ENCODE measurements around the gene MBD4. TPM values are rescaled to one million over a fixed set of nuclear protein-coding genes. Genes with fewer than 3 reads are reported as not detected.
A peak's percentile ranks its signal among the peaks of the same experiment; 100 is the strongest.

Gene MBD4
- total RNA-seq, 1 experiment from 2014 or later, result 40.1 TPM

- H2BK12ac ChIP-seq (ENCODE audit: insufficient read length, low read depth, low read length), result no peak overlapping the region
- H3K9me3 Mint-ChIP-seq, result no peaks in the 10 kb centered on the region
These were observed 956 bp upstream of the MBD4 start for GRCh38 chr3:129440618-129441190.

More at GRCh38 chr3:129440618-129441190, 956 bp upstream of the MBD4 start:
- H3K4ac ChIP-seq (ENCODE audit: low read depth, low read length), result no peak overlapping the region
- H3K23me2 ChIP-seq (ENCODE audit: insufficient read length, low read depth, low read length, poor library complexity, severe bottlenecking), result peaks cover 7% of the 10 kb centered on the region
- H2BK15ac ChIP-seq (ENCODE audit: low read depth, low read length), result no peak overlapping the region
- H3K4me2 ChIP-seq (ENCODE audit: insufficient read depth, insufficient read length, low read length), result peak overlapping the region; percentile 73
- Mint-ChIP-seq H3K4me1 (peaks cover 31 to 34% of the 10 kb centered on the region in 2 experiments), H3K4me3 (peak overlapping the region; percentile 96 to 99), H3K36me3 (ENCODE audit: insufficient read depth in 1 of 3, low read depth in 3 of 3) (peaks cover 14 to 32% (median 25%) of the 10 kb centered on the region in 3 experiments; a peak in 6 of 7 replicates), H3K27ac (peak overlapping the region; percentile 91 to 99 (median 93); a peak in 5 of 7 replicates), H3K27me3 (ENCODE audit: low read depth) (no peaks in the 10 kb centered on the region)
- H3K4me1 ChIP-seq (ENCODE audit: insufficient read depth, low read length), result peaks cover 4% of the 10 kb centered on the region; the same call in 1 of the 2 replicates
- H3K14ac ChIP-seq (ENCODE audit: insufficient read depth, low read length), result 0 out of 2 replicates have a peak overlapping the region, but pooled peaks have one; percentile 66
- peak overlapping the region; percentile 79 for H3K9ac ChIP-seq (ENCODE audit: extremely low read depth, insufficient read length, low read length)
- no peak overlapping the region for H3K56ac ChIP-seq (ENCODE audit: insufficient read length, low read depth, low read length)
- no peak overlapping the region for H3K23ac ChIP-seq (ENCODE audit: insufficient read length, low read depth, low read length)
- H3T11ph ChIP-seq (ENCODE audit: low read length), result no peak overlapping the region
- H3K27me3 ChIP-seq (ENCODE audit: insufficient read depth, low read length), result no peaks in the 10 kb centered on the region
- DNase-seq, result no peak
- no peak overlapping the region for H4K5ac ChIP-seq (ENCODE audit: insufficient read length, low read depth, low read length)
- TF ChIP-seq, protein P1, sequence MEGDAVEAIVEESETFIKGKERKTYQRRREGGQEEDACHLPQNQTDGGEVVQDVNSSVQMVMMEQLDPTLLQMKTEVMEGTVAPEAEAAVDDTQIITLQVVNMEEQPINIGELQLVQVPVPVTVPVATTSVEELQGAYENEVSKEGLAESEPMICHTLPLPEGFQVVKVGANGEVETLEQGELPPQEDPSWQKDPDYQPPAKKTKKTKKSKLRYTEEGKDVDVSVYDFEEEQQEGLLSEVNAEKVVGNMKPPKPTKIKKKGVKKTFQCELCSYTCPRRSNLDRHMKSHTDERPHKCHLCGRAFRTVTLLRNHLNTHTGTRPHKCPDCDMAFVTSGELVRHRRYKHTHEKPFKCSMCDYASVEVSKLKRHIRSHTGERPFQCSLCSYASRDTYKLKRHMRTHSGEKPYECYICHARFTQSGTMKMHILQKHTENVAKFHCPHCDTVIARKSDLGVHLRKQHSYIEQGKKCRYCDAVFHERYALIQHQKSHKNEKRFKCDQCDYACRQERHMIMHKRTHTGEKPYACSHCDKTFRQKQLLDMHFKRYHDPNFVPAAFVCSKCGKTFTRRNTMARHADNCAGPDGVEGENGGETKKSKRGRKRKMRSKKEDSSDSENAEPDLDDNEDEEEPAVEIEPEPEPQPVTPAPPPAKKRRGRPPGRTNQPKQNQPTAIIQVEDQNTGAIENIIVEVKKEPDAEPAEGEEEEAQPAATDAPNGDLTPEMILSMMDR (conservative IDR thresholded peaks at IDR 0.05), result no peak
- H2AFZ ChIP-seq (ENCODE audit: low read length), result no peak overlapping the region
- H3K79me1 ChIP-seq (ENCODE audit: insufficient read depth, low read depth, low read length, poor library complexity, severe bottlenecking), result no peaks in the 10 kb centered on the region
- no peak overlapping the region for H2BK5ac ChIP-seq (ENCODE audit: insufficient read length, low read length)
- no peak overlapping the region for H2AK5ac ChIP-seq (ENCODE audit: insufficient read length, low read length)
- H3K18ac ChIP-seq (ENCODE audit: insufficient read length, low read depth, low read length), result peak overlapping the region; percentile 36
- H2BK20ac ChIP-seq (ENCODE audit: low read depth, low read length, poor library complexity, severe bottlenecking), result no peak overlapping the region
- H3K9me3 ChIP-seq (ENCODE audit: control insufficient read depth, low read depth, low read length), result no peaks in the 10 kb centered on the region
- peaks cover 2% of the 10 kb centered on the region; the same call in 1 of the 2 replicates for H3K79me2 ChIP-seq (ENCODE audit: insufficient read depth, low read length)
- no peaks in the 10 kb centered on the region for H4K20me1 ChIP-seq (ENCODE audit: control insufficient read depth, insufficient read depth, insufficient read length)
- H4K91ac ChIP-seq (ENCODE audit: insufficient read length, low read depth, low read length), result no peak overlapping the region
- no peak overlapping the region for H2BK120ac ChIP-seq (ENCODE audit: low read depth, low read length, poor library complexity, severe bottlenecking)
- H3K27ac ChIP-seq (ENCODE audit: insufficient read length, low read depth, low read length), result peak overlapping the region; percentile 6
- no peak overlapping the region for H4K8ac ChIP-seq (replicated peaks; ENCODE audit: insufficient read length, low read depth, low read length)
- WGBS (ENCODE audit: extremely low coverage, insufficient read length, low lambda C conversion rate), result no CpG with 5 or more reads among the region's 9 CpGs

All from H9 (cell line).